ENCODE data around the gene TTLL8.

Gene TTLL8

GRCh38 chr22:50061141-50061823, 3.2 kb upstream of the TTLL8 start:
- no peak for DNase-seq

- no peak for DNase-seq
Measured at GRCh38 chr22:50060441-50061140, 2.5 kb upstream of the TTLL8 start.

GRCh38 chr22:50059881-50060262, 1.8 kb upstream of the TTLL8 start:
- no peak for DNase-seq

GRCh38 chr22:50058906-50059880, 1.1 kb upstream of the TTLL8 start:
- no peak for DNase-seq

GRCh38 chr22:50057278-50058060, 629 bp downstream of the TTLL8 start:
- DNase-seq = no peak

GRCh38 chr22:50056214-50056972, 1.7 kb downstream of the TTLL8 start:
- no peak for DNase-seq

- DNase-seq = no peak
Measured at GRCh38 chr22:50053861-50054260, 4.2 kb downstream of the TTLL8 start.

- DNase-seq = no peak
Measured at GRCh38 chr22:50051930-50052329, 6.2 kb downstream of the TTLL8 start.

- DNase-seq = no peak
Measured at GRCh38 chr22:50049299-50050195, 8.6 kb downstream of the TTLL8 start.

GRCh38 chr22:50048836-50049235, 9.3 kb downstream of the TTLL8 start:
- DNase-seq = no peak

- no peak for DNase-seq
Measured at GRCh38 chr22:50048061-50048765, 9.9 kb downstream of the TTLL8 start.

GRCh38 chr22:50047346-50047745, 10.8 kb downstream of the TTLL8 start:
- DNase-seq = no peak

GRCh38 chr22:50046481-50047245, 11.4 kb downstream of the TTLL8 start:
- no peak for DNase-seq

- no peak for DNase-seq
Measured at GRCh38 chr22:50046019-50046415, 12.1 kb downstream of the TTLL8 start.

GRCh38 chr22:50045211-50046018, 12.7 kb downstream of the TTLL8 start:
- DNase-seq = no peak

- no peak for DNase-seq
Measured at GRCh38 chr22:50044485-50045118, 13.5 kb downstream of the TTLL8 start.

GRCh38 chr22:50041361-50042065, 16.6 kb downstream of the TTLL8 start:
- no peak for DNase-seq
